Memory B cell (primary cell): ENCODE results near the gene NPAT.

ENCODE experiments used
- ATAC-seq: fragments of 150-1000 bp; cut with Tn5 transposase; 2 replicates; pipeline ENCODE4 v1.10.0; 2021; ENCODE audit warnings: low read depth, mild to moderate bottlenecking, moderate library complexity
- DNase-seq, 2 donors: peaks; one replicate each; pipeline ENCODE4 v3.0.0; 2022; ENCODE audit warnings: low spot score in 2 of 2
- H3K27ac Mint-ChIP-seq: one replicate; pipeline ENCODE4 v1.8.0; 2022; ENCODE audit warnings: mild to moderate bottlenecking, moderate library complexity, mixed read lengths
- H3K27me3 Mint-ChIP-seq: one replicate; pipeline ENCODE4 v1.8.0; 2022; ENCODE audit warnings: mixed read lengths
- H3K36me3 Mint-ChIP-seq: one replicate; pipeline ENCODE4 v1.8.0; 2022; ENCODE audit warnings: mild to moderate bottlenecking, mixed read lengths
- H3K4me1 Mint-ChIP-seq: one replicate; pipeline ENCODE4 v1.8.0; 2022; ENCODE audit warnings: mixed read lengths
- H3K4me3 Mint-ChIP-seq: one replicate; pipeline ENCODE4 v1.8.0; 2022; ENCODE audit warnings: mild to moderate bottlenecking, moderate library complexity, mixed read lengths
- H3K9me3 Mint-ChIP-seq: one replicate; pipeline ENCODE4 v1.8.0; 2022; ENCODE audit warnings: mixed read lengths

NPAT gene

GRCh38 chr11:108224911-108225786 is 2.7 kb upstream of the NPAT start:
- Mint-ChIP-seq H3K27me3 (no peaks in the 10 kb centered on the region), H3K4me3 (no peak overlapping the region), H3K27ac (no peak overlapping the region), H3K9me3 (no peaks in the 10 kb centered on the region), H3K36me3 (peaks cover 8% of the 10 kb centered on the region), H3K4me1 (peaks cover 33% of the 10 kb centered on the region)
- ATAC-seq = peak; percentile 25
- peak; percentile 43 to 65 for DNase-seq

DNA sequence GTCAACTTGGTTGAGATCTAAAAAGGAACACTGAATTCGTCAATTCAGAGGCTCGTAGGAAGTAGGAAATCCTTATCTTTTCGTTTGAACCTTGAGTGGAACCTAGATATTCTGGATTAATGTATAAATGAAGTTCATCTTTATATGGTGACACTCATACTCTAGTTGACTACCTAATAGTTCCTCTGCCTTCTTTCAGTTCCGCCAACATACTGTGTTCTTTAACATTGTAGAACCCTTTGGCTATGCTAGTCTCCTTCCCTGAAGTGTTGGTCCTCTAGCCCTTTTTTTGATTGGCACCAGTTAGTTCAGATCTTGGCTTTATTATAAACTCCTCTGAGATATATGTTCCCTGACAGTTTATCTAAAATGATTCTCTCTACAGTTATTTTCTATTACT is 1.9 kb upstream of the NPAT start:
- ATAC-seq (no peak), DNase-seq (no peak)
- Mint-ChIP-seq H3K4me3 (no peak overlapping the region), H3K4me1 (peaks cover 38% of the 10 kb centered on the region), H3K27ac (no peak overlapping the region), H3K36me3 (peaks cover 10% of the 10 kb centered on the region), H3K9me3 (no peaks in the 10 kb centered on the region), H3K27me3 (no peaks in the 10 kb centered on the region)

- H3K4me3 Mint-ChIP-seq = no peak overlapping the region
- no peak overlapping the region for H3K27ac Mint-ChIP-seq
- peaks cover 42% of the 10 kb centered on the region for H3K4me1 Mint-ChIP-seq
- no peak for ATAC-seq
- peak in 1 of 2 donors; percentile 27 for DNase-seq
- H3K36me3 Mint-ChIP-seq = peaks cover 11% of the 10 kb centered on the region
- H3K27me3 Mint-ChIP-seq = no peaks in the 10 kb centered on the region
- H3K9me3 Mint-ChIP-seq = no peaks in the 10 kb centered on the region
Observed at GRCh38 chr11:108223348-108224149, 1.1 kb upstream of the NPAT start.

DNA sequence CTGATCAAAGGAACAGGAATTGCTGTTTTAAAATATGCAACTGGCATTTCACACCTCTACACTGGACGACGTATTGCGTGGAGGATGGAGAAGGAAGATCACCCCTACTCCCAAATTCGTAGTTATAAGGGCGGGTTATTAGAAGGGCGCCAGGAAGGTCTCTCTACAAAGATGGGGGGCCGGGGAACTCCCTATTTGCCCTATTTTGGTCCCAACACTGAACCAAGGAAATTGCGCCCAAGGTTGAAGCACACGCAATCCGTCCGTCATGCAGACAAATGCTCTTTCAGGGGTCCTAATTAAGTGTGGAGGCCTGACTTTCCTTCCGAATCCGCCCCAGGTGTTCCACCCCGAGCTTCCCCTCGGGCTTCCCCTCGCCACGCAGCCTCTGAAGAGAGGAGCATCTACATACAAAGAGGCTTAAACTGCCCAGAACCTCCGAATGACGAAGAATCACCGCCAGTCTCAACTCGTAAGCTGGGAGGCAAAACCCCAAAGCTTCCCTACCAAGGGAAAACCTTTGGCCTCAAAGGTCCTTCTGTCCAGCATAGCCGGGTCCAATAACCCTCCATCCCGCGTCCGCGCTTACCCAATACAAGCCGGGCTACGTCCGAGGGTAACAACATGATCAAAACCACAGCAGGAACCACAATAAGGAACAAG is 396 bp downstream of the NPAT start:
- Mint-ChIP-seq H3K36me3 (peaks cover 11% of the 10 kb centered on the region), H3K4me1 (peaks cover 45% of the 10 kb centered on the region), H3K27me3 (no peaks in the 10 kb centered on the region), H3K4me3 (no peak overlapping the region), H3K27ac (no peak overlapping the region), H3K9me3 (no peaks in the 10 kb centered on the region)
- ATAC-seq (peak; percentile 21), DNase-seq (no peak)

DNA sequence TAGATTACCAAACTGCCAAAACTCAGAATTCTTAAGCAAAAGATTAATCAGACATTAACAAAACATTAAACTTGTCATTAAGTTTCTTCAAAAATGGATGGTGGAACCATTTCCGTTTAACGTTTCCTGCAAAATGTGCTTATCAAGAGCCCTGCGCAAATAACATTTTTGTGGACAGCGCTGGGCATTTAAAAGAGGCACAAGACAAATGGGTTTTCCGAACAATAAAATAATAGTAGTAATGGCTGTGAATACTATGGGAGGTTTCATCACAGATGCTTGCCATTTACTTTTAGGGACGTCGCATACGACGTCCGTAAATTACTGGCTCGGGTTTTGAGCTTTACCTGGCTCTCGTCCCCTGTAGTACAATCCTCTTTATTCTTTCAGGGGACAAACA is 1.1 kb downstream of the NPAT start:
- Mint-ChIP-seq H3K27me3 (no peaks in the 10 kb centered on the region), H3K4me1 (peaks cover 43% of the 10 kb centered on the region), H3K4me3 (no peak overlapping the region), H3K9me3 (no peaks in the 10 kb centered on the region), H3K36me3 (peaks cover 11% of the 10 kb centered on the region), H3K27ac (no peak overlapping the region)
- ATAC-seq (no peak), DNase-seq (no peak)

DNA sequence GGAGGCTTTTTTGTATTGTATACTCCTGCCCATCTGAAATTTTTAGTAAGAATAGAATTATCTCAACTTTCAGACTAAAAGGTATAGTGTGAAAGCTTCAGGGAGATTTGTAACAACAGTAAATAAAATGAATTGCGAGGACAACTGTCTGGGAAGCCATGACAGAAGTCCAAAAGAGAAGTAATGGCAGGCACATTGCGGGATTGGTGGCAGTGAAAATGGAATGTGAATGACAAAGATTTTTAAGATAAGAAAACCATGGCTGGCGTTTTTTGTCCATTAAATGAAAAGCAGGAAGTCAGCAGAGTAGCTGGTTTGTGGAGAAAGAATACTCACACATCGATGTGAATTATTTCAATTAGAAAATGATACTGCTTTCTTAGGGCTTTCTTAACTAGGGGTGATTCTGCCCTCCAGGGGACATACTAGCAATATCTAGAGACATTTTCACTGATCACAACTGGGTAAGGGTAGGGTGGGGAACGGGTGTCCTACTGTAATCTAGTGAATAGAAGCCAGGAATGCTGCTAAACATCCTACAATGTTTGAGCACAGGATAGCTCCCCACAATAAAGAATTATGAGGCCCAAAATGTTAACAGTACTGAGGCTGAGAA is 1.6 kb downstream of the NPAT start:
- Mint-ChIP-seq H3K27ac (no peak overlapping the region), H3K9me3 (no peaks in the 10 kb centered on the region), H3K4me1 (peaks cover 41% of the 10 kb centered on the region), H3K4me3 (no peak overlapping the region), H3K27me3 (no peaks in the 10 kb centered on the region), H3K36me3 (peaks cover 11% of the 10 kb centered on the region)
- ATAC-seq = no peak
- DNase-seq = no peak

DNA sequence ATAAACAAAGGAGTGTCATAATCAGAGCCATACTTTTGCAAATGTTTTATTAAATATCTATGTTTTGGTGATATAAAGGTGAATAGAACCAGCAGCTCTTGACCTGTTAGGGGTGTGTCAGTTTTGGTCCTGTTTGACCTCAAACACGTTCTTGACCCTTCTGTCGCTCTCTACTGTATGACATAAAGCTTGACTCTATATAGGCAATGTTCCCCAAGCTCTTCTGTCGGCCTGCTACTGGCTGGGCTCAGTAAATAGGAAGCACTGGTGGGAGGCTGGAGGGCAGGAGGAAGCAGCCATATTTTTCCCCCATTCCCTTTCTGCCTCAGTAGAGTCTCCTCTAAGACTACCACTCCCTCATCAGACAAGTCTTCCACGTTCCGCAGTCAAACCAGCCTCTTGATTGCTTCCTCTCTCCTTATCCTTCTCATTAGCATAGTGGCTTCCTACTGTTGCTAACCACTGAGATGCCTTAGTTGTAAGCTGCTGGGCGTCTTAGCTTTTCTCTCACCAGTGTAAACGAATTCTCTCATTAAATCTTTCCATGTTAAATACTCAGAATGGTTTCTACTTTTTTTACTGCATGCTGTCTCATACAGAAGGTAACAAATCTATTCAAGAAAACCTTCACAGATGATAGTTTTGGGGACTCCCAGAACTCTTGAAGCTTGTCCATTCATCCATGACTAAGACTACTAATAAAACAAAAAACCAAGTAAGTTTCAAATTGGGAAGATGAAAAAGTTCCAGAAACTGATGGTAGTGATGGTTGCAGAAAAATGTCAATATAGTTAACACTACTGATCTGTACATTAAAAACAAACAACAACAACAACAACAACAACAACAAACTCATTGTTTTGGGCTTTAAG is 3.3 kb downstream of the NPAT start:
- ATAC-seq = no peak
- Mint-ChIP-seq H3K9me3 (no peaks in the 10 kb centered on the region), H3K36me3 (peaks cover 16% of the 10 kb centered on the region), H3K27me3 (no peaks in the 10 kb centered on the region), H3K27ac (peak overlapping the region; percentile 51), H3K4me3 (peak overlapping the region; percentile 33), H3K4me1 (peaks cover 49% of the 10 kb centered on the region)
- no peak for DNase-seq

- H3K36me3 Mint-ChIP-seq = peaks cover 17% of the 10 kb centered on the region
- peak overlapping the region; percentile 51 for H3K27ac Mint-ChIP-seq
- no peaks in the 10 kb centered on the region for H3K9me3 Mint-ChIP-seq
- no peak for DNase-seq
- H3K27me3 Mint-ChIP-seq = no peaks in the 10 kb centered on the region
- no peak for ATAC-seq
- H3K4me1 Mint-ChIP-seq = peaks cover 52% of the 10 kb centered on the region
- no peak overlapping the region for H3K4me3 Mint-ChIP-seq
Observed at GRCh38 chr11:108218455-108218854, 4.0 kb downstream of the NPAT start.

- peaks cover 52% of the 10 kb centered on the region for H3K4me1 Mint-ChIP-seq
- H3K27ac Mint-ChIP-seq = peak overlapping the region; percentile 55
- no peak for ATAC-seq
- H3K27me3 Mint-ChIP-seq = no peaks in the 10 kb centered on the region
- H3K36me3 Mint-ChIP-seq = peaks cover 20% of the 10 kb centered on the region
- DNase-seq = no peak
- H3K4me3 Mint-ChIP-seq = no peak overlapping the region
- H3K9me3 Mint-ChIP-seq = no peaks in the 10 kb centered on the region
Observed at GRCh38 chr11:108216988-108217387, 5.5 kb downstream of the NPAT start.

DNA sequence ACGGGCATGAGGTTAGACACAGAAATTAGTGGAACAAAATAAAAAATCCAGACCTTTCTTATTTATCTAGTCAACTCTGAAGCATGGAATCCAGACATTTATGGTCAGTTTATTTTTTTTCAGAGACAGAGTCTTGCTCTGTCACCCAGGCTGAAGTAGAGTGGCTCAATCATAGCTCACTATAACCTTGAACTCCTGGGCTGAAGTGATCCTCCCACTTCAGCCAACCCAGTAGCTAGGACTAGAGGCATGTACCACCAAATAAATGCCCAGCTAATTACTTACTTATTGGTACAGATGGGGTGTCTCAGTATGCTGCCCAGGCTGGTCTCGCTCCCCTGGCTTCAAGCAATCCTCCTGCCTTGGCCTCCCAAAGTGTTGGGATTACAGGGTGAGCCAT is 8.7 kb downstream of the NPAT start:
- no peaks in the 10 kb centered on the region for H3K9me3 Mint-ChIP-seq
- no peak for ATAC-seq
- H3K27me3 Mint-ChIP-seq = no peaks in the 10 kb centered on the region
- H3K27ac Mint-ChIP-seq = peak overlapping the region; percentile 67
- H3K36me3 Mint-ChIP-seq = peaks cover 25% of the 10 kb centered on the region
- no peak for DNase-seq
- no peak overlapping the region for H3K4me3 Mint-ChIP-seq
- H3K4me1 Mint-ChIP-seq = peaks cover 28% of the 10 kb centered on the region

- Mint-ChIP-seq H3K4me1 (peaks cover 14% of the 10 kb centered on the region), H3K27me3 (no peaks in the 10 kb centered on the region), H3K27ac (peak overlapping the region; percentile 20), H3K4me3 (no peak overlapping the region), H3K36me3 (peaks cover 40% of the 10 kb centered on the region), H3K9me3 (peaks cover 3% of the 10 kb centered on the region)
- ATAC-seq = no peak
- DNase-seq = no peak
Observed at GRCh38 chr11:108210441-108210840, 12.0 kb downstream of the NPAT start.

- Mint-ChIP-seq H3K27me3 (no peaks in the 10 kb centered on the region), H3K4me1 (peaks cover 10% of the 10 kb centered on the region), H3K9me3 (peaks cover 9% of the 10 kb centered on the region), H3K27ac (no peak overlapping the region), H3K36me3 (peaks cover 51% of the 10 kb centered on the region), H3K4me3 (no peak overlapping the region)
- no peak for ATAC-seq
- no peak for DNase-seq
Observed at GRCh38 chr11:108207683-108208060, 14.8 kb downstream of the NPAT start.
